MM.1S (cell line): ENCODE results near the gene TSHZ1.

ENCODE experiments used
- CTCF ChIP-seq: fragments of 300-600 bp; sonication (generic); IDR thresholded peaks from 2 replicates; pipeline ENCODE4 v1.5.1; 2016; ENCODE audit warnings: antibody characterized with exemption, low read length, mixed read lengths
- EZH2 ChIP-seq: fragments of 300-600 bp; sonication (generic); optimal IDR thresholded peaks from 2 replicates; pipeline ENCODE3; 2017; ENCODE audit warnings: low read depth, mild to moderate bottlenecking, antibody characterized with exemption, low read length, mixed read lengths
- EZH2phosphoT487 ChIP-seq: fragments of 300-600 bp; sonication (generic); IDR thresholded peaks from 2 replicates; pipeline ENCODE4 v1.6.1; 2018; ENCODE audit warnings: antibody characterized with exemption, low read length

DNA sequence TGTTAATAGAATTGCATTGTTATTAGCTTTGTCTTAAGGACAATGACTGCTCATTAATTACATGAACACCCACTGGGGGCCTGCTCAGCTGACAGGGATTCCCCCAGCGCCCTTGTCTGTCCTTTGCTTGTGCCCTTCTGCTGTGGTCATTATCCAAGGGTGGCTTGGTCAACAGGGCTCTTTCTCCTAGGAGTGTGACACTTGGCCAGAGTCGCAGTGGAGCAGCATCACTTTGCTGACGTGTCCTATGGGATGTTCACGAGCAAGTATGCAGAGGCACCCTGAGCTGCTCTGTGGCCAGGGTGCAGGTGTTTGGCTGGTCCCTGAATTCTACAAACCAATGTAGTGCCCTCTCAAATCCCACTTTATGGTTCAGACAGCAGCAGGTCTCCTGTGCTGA is 47.6 kb upstream of the TSHZ1 start:
- TF ChIP-seq CTCF, result no peak
- TF ChIP-seq EZH2, result no peak
- TF ChIP-seq EZH2phosphoT487, result no peak
